Stimulated activated naive CD8-positive, alpha-beta T cell treated with anti-CD3 and anti-CD28 coated beads, Interleukin-15, Interleukin-2, amounts not matched to agents 100 U/mL and 50 U/mL, for 24 hours (primary cell): Measurements from ENCODE around the gene DCUN1D1.
A peak's percentile ranks its signal among the peaks of the same experiment; 100 is the strongest.

Experiments
- ATAC-seq: fragments of 150-1000 bp; cut with Tn5 transposase; one replicate; pipeline ENCODE4 v1.10.0; 2021
- DNase-seq: peaks from one replicate; pipeline ENCODE4 v3.0.0; 2021

DCUN1D1 gene

GRCh38 chr3:182972387-182972786 is 8.0 kb downstream of the DCUN1D1 start:
- ATAC-seq = no peak
- no peak for DNase-seq

- DNase-seq = no peak
- ATAC-seq = no peak
Observed at GRCh38 chr3:182971637-182972036, 8.7 kb downstream of the DCUN1D1 start.

- no peak for ATAC-seq
Observed at GRCh38 chr3:182970811-182971418, 9.4 kb downstream of the DCUN1D1 start.

GRCh38 chr3:182969853-182970252 is 10.5 kb downstream of the DCUN1D1 start:
- ATAC-seq (no peak), DNase-seq (no peak)

More at GRCh38 chr3:182970811-182971418, 9.4 kb downstream of the DCUN1D1 start:
- DNase-seq = no peak

GRCh38 chr3:182969277-182969676 is 11.1 kb downstream of the DCUN1D1 start:
- DNase-seq = no peak
- ATAC-seq = no peak

GRCh38 chr3:182967218-182968204 is 12.8 kb downstream of the DCUN1D1 start:
- ATAC-seq (peak; percentile 62), DNase-seq (no peak)

- no peak for ATAC-seq
- DNase-seq = no peak
Observed at GRCh38 chr3:182965861-182966366, 14.4 kb downstream of the DCUN1D1 start.

GRCh38 chr3:182964179-182964578 is 16.2 kb downstream of the DCUN1D1 start:
- no peak for ATAC-seq
- DNase-seq = no peak

- no peak for ATAC-seq
- no peak for DNase-seq
Observed at GRCh38 chr3:182962166-182962565, 18.2 kb downstream of the DCUN1D1 start.

- DNase-seq (no peak), ATAC-seq (no peak)
Observed at GRCh38 chr3:182959474-182960350, 20.6 kb downstream of the DCUN1D1 start.

GRCh38 chr3:182957676-182958266 is 22.6 kb downstream of the DCUN1D1 start:
- DNase-seq (no peak), ATAC-seq (no peak)

GRCh38 chr3:182957226-182957625 is 23.1 kb downstream of the DCUN1D1 start:
- no peak for ATAC-seq
- DNase-seq = no peak

- ATAC-seq (no peak), DNase-seq (no peak)
Observed at GRCh38 chr3:182954553-182955235, 25.6 kb downstream of the DCUN1D1 start.

GRCh38 chr3:182949688-182950087 is 30.6 kb downstream of the DCUN1D1 start:
- ATAC-seq (no peak), DNase-seq (no peak)

GRCh38 chr3:182948305-182948704 is 32.0 kb downstream of the DCUN1D1 start:
- DNase-seq = no peak
- ATAC-seq = no peak

GRCh38 chr3:182947888-182948287 is 32.5 kb downstream of the DCUN1D1 start:
- DNase-seq (no peak), ATAC-seq (no peak)

- DNase-seq (no peak), ATAC-seq (no peak)
Observed at GRCh38 chr3:182941719-182942118, 38.6 kb downstream of the DCUN1D1 start.

GRCh38 chr3:182940266-182940808 is 40.0 kb downstream of the DCUN1D1 start:
- ATAC-seq = peak; percentile 89
- DNase-seq = no peak

- no peak for DNase-seq
- ATAC-seq = no peak
Observed at GRCh38 chr3:182937293-182938051, 42.9 kb downstream of the DCUN1D1 start.

GRCh38 chr3:182936918-182937285 is 43.4 kb downstream of the DCUN1D1 start:
- ATAC-seq (no peak), DNase-seq (no peak)
